Activated naive CD4-positive, alpha-beta T cell treated with anti-CD3 and anti-CD28 coated beads, Interleukin-2, amount 10 ng/mL, durations not matched to agents 7 days and 5 days (primary cell): ENCODE results near the gene PTBP1.

ENCODE experiments used
- CTCF ChIA-PET: fragments of 350-600 bp; sonication (Branson Sonifier 250); formaldehyde crosslinking; loops from one replicate; lab custom pipeline; 2021; ENCODE audit warnings: antibody characterized with exemption; lab: Charles Lee
- DNase-seq: peaks from one replicate; pipeline ENCODE4 v3.0.0-alpha.2; 2020
- H3K27ac Mint-ChIP-seq: one replicate; pipeline ENCODE4 v1.8.0; 2021; ENCODE audit warnings: mild to moderate bottlenecking, moderate library complexity, mixed read lengths
- H3K27me3 Mint-ChIP-seq: one replicate; pipeline ENCODE4 v1.8.0; 2021; ENCODE audit warnings: mild to moderate bottlenecking, mixed read lengths
- H3K36me3 Mint-ChIP-seq: one replicate; pipeline ENCODE4 v1.8.0; 2021; ENCODE audit warnings: mixed read lengths
- H3K4me1 Mint-ChIP-seq: one replicate; pipeline ENCODE4 v1.8.0; 2021; ENCODE audit warnings: mixed read lengths
- H3K4me3 Mint-ChIP-seq: one replicate; pipeline ENCODE4 v1.8.0; 2021; ENCODE audit warnings: mild to moderate bottlenecking, moderate library complexity, mixed read lengths
- H3K9me3 Mint-ChIP-seq: one replicate; pipeline ENCODE4 v1.8.0; 2021; ENCODE audit warnings: mixed read lengths

The PTBP1 gene

GRCh38 chr19:763869-764268 is 33.4 kb upstream of the PTBP1 start:
- no peak for DNase-seq
- H3K36me3 Mint-ChIP-seq, result no peaks in the 10 kb centered on the region
- H3K4me3 Mint-ChIP-seq, result no peak overlapping the region
- H3K4me1 Mint-ChIP-seq, result no peaks in the 10 kb centered on the region
- peaks cover 3% of the 10 kb centered on the region for H3K27me3 Mint-ChIP-seq
- peaks cover 7% of the 10 kb centered on the region for H3K9me3 Mint-ChIP-seq
- CTCF ChIA-PET, result no interaction called here
- no peak overlapping the region for H3K27ac Mint-ChIP-seq

GRCh38 chr19:764301-764700 is 33.0 kb upstream of the PTBP1 start:
- peaks cover 3% of the 10 kb centered on the region for H3K27me3 Mint-ChIP-seq
- H3K27ac Mint-ChIP-seq, result no peak overlapping the region
- CTCF ChIA-PET, result no interaction called here
- H3K9me3 Mint-ChIP-seq, result peaks cover 7% of the 10 kb centered on the region
- no peak overlapping the region for H3K4me3 Mint-ChIP-seq
- H3K4me1 Mint-ChIP-seq, result no peaks in the 10 kb centered on the region
- no peaks in the 10 kb centered on the region for H3K36me3 Mint-ChIP-seq
- DNase-seq, result no peak

GRCh38 chr19:765179-765738 is 32.0 kb upstream of the PTBP1 start:
- CTCF ChIA-PET, result interaction anchor here (0.7 kb wide), 1 partner anchor 37 kb away, joined by 3 read pairs; no protein-coding TSS in a partner anchor
- Mint-ChIP-seq H3K27me3 (peaks cover 2% of the 10 kb centered on the region), H3K4me1 (peaks cover under 1% of the 10 kb centered on the region), H3K4me3 (no peak overlapping the region), H3K36me3 (no peaks in the 10 kb centered on the region), H3K9me3 (peaks cover 2% of the 10 kb centered on the region), H3K27ac (no peak overlapping the region)
- DNase-seq, result no peak

GRCh38 chr19:768424-768823 is 28.8 kb upstream of the PTBP1 start:
- H3K4me1 Mint-ChIP-seq, result peaks cover 3% of the 10 kb centered on the region
- no peak for DNase-seq
- no peak overlapping the region for H3K4me3 Mint-ChIP-seq
- H3K36me3 Mint-ChIP-seq, result no peaks in the 10 kb centered on the region
- peaks cover 10% of the 10 kb centered on the region for H3K27me3 Mint-ChIP-seq
- H3K27ac Mint-ChIP-seq, result no peak overlapping the region
- no peaks in the 10 kb centered on the region for H3K9me3 Mint-ChIP-seq
- CTCF ChIA-PET, result interaction anchor here (1.0 to 2.9 kb wide), 2 partner anchors 95 to 215 kb away, joined by 3 to 10 read pairs; partner anchors contain the start of gene WDR18

GRCh38 chr19:769616-770015 is 27.6 kb upstream of the PTBP1 start:
- no peak for DNase-seq
- CTCF ChIA-PET, result interaction anchor here (0.9 to 2.9 kb wide), 5 partner anchors 87 to 214 kb away, joined by 3 to 10 read pairs (median 3); partner anchors contain the start of gene WDR18
- no peaks in the 10 kb centered on the region for H3K9me3 Mint-ChIP-seq
- no peak overlapping the region for H3K4me3 Mint-ChIP-seq
- H3K27me3 Mint-ChIP-seq, result peaks cover 10% of the 10 kb centered on the region
- H3K4me1 Mint-ChIP-seq, result peaks cover 3% of the 10 kb centered on the region
- H3K27ac Mint-ChIP-seq, result no peak overlapping the region
- no peaks in the 10 kb centered on the region for H3K36me3 Mint-ChIP-seq

GRCh38 chr19:771332-771785 is 25.9 kb upstream of the PTBP1 start:
- CTCF ChIA-PET, result interaction anchor here (0.6 to 2.9 kb wide), 4 partner anchors 25 to 296 kb away, joined by 3 to 10 read pairs (median 3); partner anchors contain the start of gene WDR18
- H3K4me1 Mint-ChIP-seq, result peaks cover 3% of the 10 kb centered on the region
- no peaks in the 10 kb centered on the region for H3K9me3 Mint-ChIP-seq
- H3K36me3 Mint-ChIP-seq, result no peaks in the 10 kb centered on the region
- no peak overlapping the region for H3K27ac Mint-ChIP-seq
- no peak overlapping the region for H3K4me3 Mint-ChIP-seq
- peak; percentile 57 for DNase-seq
- H3K27me3 Mint-ChIP-seq, result peaks cover 10% of the 10 kb centered on the region

GRCh38 chr19:772063-772462 is 25.2 kb upstream of the PTBP1 start:
- Mint-ChIP-seq H3K4me1 (peaks cover 3% of the 10 kb centered on the region), H3K27ac (no peak overlapping the region), H3K27me3 (peaks cover 10% of the 10 kb centered on the region), H3K36me3 (no peaks in the 10 kb centered on the region), H3K9me3 (no peaks in the 10 kb centered on the region), H3K4me3 (no peak overlapping the region)
- CTCF ChIA-PET, result no interaction called here
- DNase-seq, result no peak

- CTCF ChIA-PET, result interaction anchor here (1.0 kb wide), 2 partner anchors 87 to 149 kb away, joined by 3 to 4 read pairs; partner anchors contain the start of gene CFD
- peaks cover 10% of the 10 kb centered on the region for H3K27me3 Mint-ChIP-seq
- H3K27ac Mint-ChIP-seq, result no peak overlapping the region
- H3K4me1 Mint-ChIP-seq, result peaks cover 3% of the 10 kb centered on the region
- H3K36me3 Mint-ChIP-seq, result no peaks in the 10 kb centered on the region
- no peaks in the 10 kb centered on the region for H3K9me3 Mint-ChIP-seq
- no peak overlapping the region for H3K4me3 Mint-ChIP-seq
- no peak for DNase-seq
Measured at GRCh38 chr19:772730-773436, 24.4 kb upstream of the PTBP1 start.

- Mint-ChIP-seq H3K27me3 (peaks cover 23% of the 10 kb centered on the region), H3K36me3 (no peaks in the 10 kb centered on the region), H3K9me3 (no peaks in the 10 kb centered on the region), H3K4me3 (no peak overlapping the region), H3K4me1 (no peaks in the 10 kb centered on the region), H3K27ac (no peak overlapping the region)
- CTCF ChIA-PET, result no interaction called here
- no peak for DNase-seq
Measured at GRCh38 chr19:776549-776948, 20.7 kb upstream of the PTBP1 start.

- H3K27ac Mint-ChIP-seq, result no peak overlapping the region
- no peaks in the 10 kb centered on the region for H3K4me1 Mint-ChIP-seq
- DNase-seq, result no peak
- H3K9me3 Mint-ChIP-seq, result no peaks in the 10 kb centered on the region
- H3K4me3 Mint-ChIP-seq, result no peak overlapping the region
- H3K27me3 Mint-ChIP-seq, result peaks cover 36% of the 10 kb centered on the region
- CTCF ChIA-PET, result no interaction called here
- H3K36me3 Mint-ChIP-seq, result no peaks in the 10 kb centered on the region
Measured at GRCh38 chr19:778910-779653, 18.2 kb upstream of the PTBP1 start.

- Mint-ChIP-seq H3K36me3 (no peaks in the 10 kb centered on the region), H3K27ac (no peak overlapping the region), H3K4me1 (no peaks in the 10 kb centered on the region), H3K4me3 (no peak overlapping the region), H3K9me3 (no peaks in the 10 kb centered on the region), H3K27me3 (peaks cover 44% of the 10 kb centered on the region)
- DNase-seq, result no peak
- CTCF ChIA-PET, result no interaction called here
Measured at GRCh38 chr19:780935-781334, 16.3 kb upstream of the PTBP1 start.

GRCh38 chr19:781800-782184 is 15.5 kb upstream of the PTBP1 start:
- no peak for DNase-seq
- no peaks in the 10 kb centered on the region for H3K9me3 Mint-ChIP-seq
- H3K27ac Mint-ChIP-seq, result no peak overlapping the region
- H3K36me3 Mint-ChIP-seq, result no peaks in the 10 kb centered on the region
- H3K4me3 Mint-ChIP-seq, result no peak overlapping the region
- CTCF ChIA-PET, result no interaction called here
- H3K4me1 Mint-ChIP-seq, result no peaks in the 10 kb centered on the region
- H3K27me3 Mint-ChIP-seq, result peaks cover 44% of the 10 kb centered on the region

GRCh38 chr19:782185-782877 is 14.9 kb upstream of the PTBP1 start:
- CTCF ChIA-PET, result no interaction called here
- Mint-ChIP-seq H3K9me3 (no peaks in the 10 kb centered on the region), H3K36me3 (no peaks in the 10 kb centered on the region), H3K4me3 (no peak overlapping the region), H3K27ac (no peak overlapping the region), H3K4me1 (no peaks in the 10 kb centered on the region), H3K27me3 (peaks cover 44% of the 10 kb centered on the region)
- no peak for DNase-seq
